Left lung (tissue), 10 donors: ENCODE measurements around the gene CLIC4. TPM values are rescaled to one million over a fixed set of nuclear protein-coding genes. Genes with fewer than 3 reads are reported as not detected.

Experiments used
- ATAC-seq: fragments of 200-7000 bp; cut with Tn5 transposase; one replicate; pipeline ENCODE4 v1.9.1; 2020; ENCODE audit warnings: moderate library complexity
- DNase-seq, 4 donors: peaks; one replicate each; pipeline ENCODE4 v3.0.0-alpha.2; 2013 to 2020
- H3K27ac ChIP-seq, 2 donors: fragments of 200-600 bp; sonication (generic) in 1 of 2; one replicate each; pipeline versions ENCODE4 v1.5.0 to v1.8.0; 2020 to 2021
- H3K27me3 ChIP-seq, 2 donors: fragments of 200-600 bp; sonication (generic) in 1 of 2; one replicate each; pipeline versions ENCODE4 v1.5.0 to v1.8.0; 2020 to 2021
- H3K36me3 ChIP-seq, 2 donors: fragments of 200-600 bp; sonication (generic) in 1 of 2; one replicate each; pipeline versions ENCODE4 v1.5.0 to v1.8.0; 2020 to 2021
- H3K4me1 ChIP-seq, 2 donors: fragments of 200-600 bp; one replicate each; pipeline ENCODE4 v1.8.0; 2021
- H3K4me3 ChIP-seq, 2 donors: fragments of 200-600 bp; sonication (generic) in 1 of 2; one replicate each; pipeline versions ENCODE4 v1.5.0 to v1.8.0; 2020 to 2021; ENCODE audit warnings: mild to moderate bottlenecking in 1 of 2
- H3K9me3 ChIP-seq, 2 donors: fragments of 200-600 bp; sonication (generic) in 1 of 2; one replicate each; pipeline versions ENCODE4 v1.5.0 to v1.8.0; 2020 to 2021
- intact Hi-C, 2 donors: fragments of 100-400 bp; cut with DNase I; formaldehyde crosslinking; loops; one replicate each; pipeline versions ENCODE4 v1.11.2 to v1.14.2; 2022
- polyA plus RNA-seq, 6 donors: library from polyadenylated mRNA; unstranded; fragments of 120-200 nt; gene quantifications; one replicate each; pipeline ENCODE4 v1.2.1, GENCODE V29; 2013; ENCODE audit not compliant: insufficient read length in 6 of 6
- total RNA-seq, 2 donors: library from RNA; stranded (reverse); fragmentation: NEBNext Ultra II Directional; extraction: Animal tissue kit (Norgen Biotek cat#: 25700); gene quantifications; one replicate each; pipeline ENCODE4 v1.2.1, GENCODE V29; 2021
- TF ChIP-seq, protein P1 (sequence below), 2 donors: fragments of 200-600 bp; sonication (generic) in 1 of 2; IDR thresholded peaks; one replicate each; pipeline versions ENCODE4 v1.5.0 to v1.8.0; 2021; ENCODE audit warnings: antibody characterized with exemption in 2 of 2
- donor health status: DM: no; HTN: yes; CAD: no.
- donor health status: DM: no; HTN: no; CAD: no.

CLIC4 gene
- total and polyA plus RNA-seq, 8 donors = 158 to 257 (median 224) TPM

DNA sequence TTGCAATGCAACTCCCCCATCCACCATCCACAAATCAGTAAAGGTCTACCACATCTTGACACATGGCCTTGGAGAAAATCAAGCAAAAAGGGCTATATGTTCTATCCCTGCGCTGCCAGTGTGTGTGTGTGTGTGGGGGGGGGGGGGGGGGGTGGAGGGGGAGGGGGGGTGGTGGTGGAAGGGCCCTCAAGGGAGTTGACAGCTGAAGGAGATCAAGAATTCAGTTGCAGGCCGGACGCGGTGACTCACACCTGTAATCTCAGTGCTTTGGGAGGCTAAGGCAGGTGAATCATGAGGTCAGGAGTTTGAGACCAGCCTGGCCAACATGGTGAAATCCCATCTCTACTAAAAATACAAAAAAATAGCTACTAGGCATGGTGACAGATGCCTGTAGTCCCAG, 37.6 kb upstream of the CLIC4 start:
- intact Hi-C loops = no loop called here
- H3K36me3 ChIP-seq = no peaks in the 10 kb centered on the region
- no peak for DNase-seq
- H3K4me1 ChIP-seq = peaks cover 0 to 44% of the 10 kb centered on the region in 2 donors
- no peaks in the 10 kb centered on the region for H3K27me3 ChIP-seq
- peak overlapping the region in 1 of 2 donors; percentile 18 for H3K27ac ChIP-seq
- no peak overlapping the region for H3K4me3 ChIP-seq
- no peaks in the 10 kb centered on the region for H3K9me3 ChIP-seq
- ATAC-seq = no peak
- TF ChIP-seq, protein P1, sequence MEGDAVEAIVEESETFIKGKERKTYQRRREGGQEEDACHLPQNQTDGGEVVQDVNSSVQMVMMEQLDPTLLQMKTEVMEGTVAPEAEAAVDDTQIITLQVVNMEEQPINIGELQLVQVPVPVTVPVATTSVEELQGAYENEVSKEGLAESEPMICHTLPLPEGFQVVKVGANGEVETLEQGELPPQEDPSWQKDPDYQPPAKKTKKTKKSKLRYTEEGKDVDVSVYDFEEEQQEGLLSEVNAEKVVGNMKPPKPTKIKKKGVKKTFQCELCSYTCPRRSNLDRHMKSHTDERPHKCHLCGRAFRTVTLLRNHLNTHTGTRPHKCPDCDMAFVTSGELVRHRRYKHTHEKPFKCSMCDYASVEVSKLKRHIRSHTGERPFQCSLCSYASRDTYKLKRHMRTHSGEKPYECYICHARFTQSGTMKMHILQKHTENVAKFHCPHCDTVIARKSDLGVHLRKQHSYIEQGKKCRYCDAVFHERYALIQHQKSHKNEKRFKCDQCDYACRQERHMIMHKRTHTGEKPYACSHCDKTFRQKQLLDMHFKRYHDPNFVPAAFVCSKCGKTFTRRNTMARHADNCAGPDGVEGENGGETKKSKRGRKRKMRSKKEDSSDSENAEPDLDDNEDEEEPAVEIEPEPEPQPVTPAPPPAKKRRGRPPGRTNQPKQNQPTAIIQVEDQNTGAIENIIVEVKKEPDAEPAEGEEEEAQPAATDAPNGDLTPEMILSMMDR (IDR thresholded peaks at IDR 0.05) = no peak

DNA sequence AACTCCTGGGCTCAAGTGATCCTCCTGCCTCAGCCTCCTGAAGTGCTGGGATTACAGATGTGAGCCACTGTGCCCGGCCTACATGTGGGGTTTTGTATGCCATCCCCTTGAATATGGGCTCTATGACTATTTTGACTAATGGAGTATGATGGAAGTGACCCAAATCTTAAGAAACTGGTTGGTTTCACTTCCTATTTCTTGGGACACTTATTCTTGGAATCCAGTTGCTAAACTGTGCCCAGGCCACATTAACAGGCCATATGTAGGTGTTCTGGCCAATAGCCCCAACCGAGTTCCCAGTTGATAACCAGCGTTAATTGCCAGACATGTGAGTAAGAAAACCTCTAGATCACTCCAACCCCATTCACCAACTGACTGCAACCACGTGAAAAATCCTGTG, 36.3 kb upstream of the CLIC4 start:
- H3K27ac ChIP-seq = peak overlapping the region in 1 of 2 donors; percentile 13
- ATAC-seq (no peak), DNase-seq (no peak)
- H3K36me3 ChIP-seq = no peaks in the 10 kb centered on the region
- H3K27me3 ChIP-seq = no peaks in the 10 kb centered on the region
- TF ChIP-seq, protein P1 (IDR thresholded peaks at IDR 0.05) = no peak
- H3K4me1 ChIP-seq = peaks cover 0 to 44% of the 10 kb centered on the region in 2 donors
- intact Hi-C loops = no loop called here
- H3K9me3 ChIP-seq = no peaks in the 10 kb centered on the region
- H3K4me3 ChIP-seq = no peak overlapping the region

DNA sequence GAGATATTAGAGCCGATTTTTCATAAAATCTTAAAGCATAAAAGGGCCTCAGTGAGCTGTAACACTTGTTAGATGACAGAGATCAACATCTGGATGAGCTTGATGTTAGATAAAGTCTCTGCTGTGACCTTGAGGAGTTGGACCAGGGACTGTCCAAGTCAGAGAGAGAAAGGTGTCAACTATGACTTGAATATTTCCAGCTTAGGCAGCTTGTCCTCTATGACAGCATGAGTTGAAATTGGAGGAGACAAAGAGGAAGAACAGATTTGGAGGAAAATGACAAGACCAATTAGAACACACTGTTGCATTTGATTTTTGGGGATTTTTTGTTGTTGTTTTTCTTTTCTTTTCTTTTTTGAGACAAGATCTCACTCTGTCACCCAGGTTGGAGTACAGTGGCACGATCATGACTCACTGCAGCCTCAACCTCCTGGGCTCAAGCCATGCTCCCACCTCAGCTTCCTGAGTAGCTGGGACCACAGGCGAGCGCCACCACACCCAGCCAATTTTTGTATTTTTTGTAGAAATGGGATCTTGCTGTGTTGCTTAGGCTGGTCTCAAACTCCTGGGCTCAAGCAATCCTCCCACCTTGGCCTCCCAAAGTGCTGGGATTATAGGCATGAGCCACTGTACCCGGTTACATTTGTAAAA, 35.3 kb upstream of the CLIC4 start:
- no peaks in the 10 kb centered on the region for H3K27me3 ChIP-seq
- no peak for DNase-seq
- H3K4me1 ChIP-seq = peaks cover 0 to 43% of the 10 kb centered on the region in 2 donors
- ATAC-seq = no peak
- no peaks in the 10 kb centered on the region for H3K9me3 ChIP-seq
- no peak overlapping the region for H3K4me3 ChIP-seq
- TF ChIP-seq, protein P1 (IDR thresholded peaks at IDR 0.05) = no peak
- H3K36me3 ChIP-seq = no peaks in the 10 kb centered on the region
- intact Hi-C loops = no loop called here
- peak overlapping the region in 1 of 2 donors; percentile 20 for H3K27ac ChIP-seq

DNA sequence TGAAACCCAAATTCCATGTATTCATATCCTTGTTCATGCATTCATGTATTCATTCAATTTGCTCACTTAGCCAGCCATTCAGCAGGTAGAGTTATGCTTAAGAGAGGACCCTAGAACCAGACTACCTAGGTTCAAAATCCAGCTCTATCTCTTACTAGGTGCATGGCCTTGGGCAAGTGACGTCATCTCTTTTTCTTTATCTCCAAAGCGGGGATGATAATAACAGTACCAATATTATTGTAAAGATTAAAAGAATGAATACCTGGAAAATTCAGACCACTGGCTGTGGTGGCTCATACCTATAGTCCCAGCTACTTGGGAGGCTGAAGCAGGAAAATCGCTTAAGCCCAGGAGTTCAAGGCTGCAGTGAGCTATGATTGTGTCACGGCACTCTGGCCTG, 33.9 kb upstream of the CLIC4 start:
- no peak for DNase-seq
- Histone ChIP-seq H3K27ac (no peak overlapping the region), H3K27me3 (no peaks in the 10 kb centered on the region), H3K4me1 (peaks cover 0 to 28% of the 10 kb centered on the region in 2 donors), H3K4me3 (no peak overlapping the region), H3K9me3 (no peaks in the 10 kb centered on the region), H3K36me3 (no peaks in the 10 kb centered on the region)
- TF ChIP-seq, protein P1 (IDR thresholded peaks at IDR 0.05) = no peak
- ATAC-seq = no peak
- intact Hi-C loops = no loop called here

DNA sequence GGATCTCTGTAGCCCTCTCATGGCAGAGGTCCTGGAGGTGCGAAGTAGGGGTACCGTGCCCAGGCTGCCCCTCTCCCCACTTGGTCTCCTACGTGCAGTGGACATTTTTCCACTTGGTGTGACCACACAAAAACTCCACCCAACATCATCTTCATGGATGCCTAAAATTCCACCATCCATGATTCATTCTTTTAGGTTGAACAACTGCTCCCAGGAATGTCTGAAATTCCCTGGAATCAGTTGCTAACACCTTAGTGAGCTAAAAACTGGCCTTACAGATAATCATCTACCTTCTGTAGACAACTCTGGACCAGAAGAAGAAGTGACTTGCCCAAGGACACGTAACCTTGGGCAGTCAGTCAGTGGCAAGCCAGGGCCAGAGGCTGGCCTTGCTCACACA, 32.1 kb upstream of the CLIC4 start:
- ATAC-seq (no peak), DNase-seq (no peak)
- no peaks in the 10 kb centered on the region for H3K9me3 ChIP-seq
- H3K4me3 ChIP-seq = no peak overlapping the region
- no peaks in the 10 kb centered on the region for H3K27me3 ChIP-seq
- H3K27ac ChIP-seq = no peak overlapping the region
- no peaks in the 10 kb centered on the region for H3K36me3 ChIP-seq
- intact Hi-C loops = no loop called here
- H3K4me1 ChIP-seq = peaks cover 0 to 32% of the 10 kb centered on the region in 2 donors
- TF ChIP-seq, protein P1 (IDR thresholded peaks at IDR 0.05) = no peak
